ENCODE data around the gene ZNF608.

ZNF608 gene

GRCh38 chr5:124716169-124716568, 30.3 kb downstream of the ZNF608 start:
- no peak for DNase-seq (ENCODE audit: low read depth)

DNA sequence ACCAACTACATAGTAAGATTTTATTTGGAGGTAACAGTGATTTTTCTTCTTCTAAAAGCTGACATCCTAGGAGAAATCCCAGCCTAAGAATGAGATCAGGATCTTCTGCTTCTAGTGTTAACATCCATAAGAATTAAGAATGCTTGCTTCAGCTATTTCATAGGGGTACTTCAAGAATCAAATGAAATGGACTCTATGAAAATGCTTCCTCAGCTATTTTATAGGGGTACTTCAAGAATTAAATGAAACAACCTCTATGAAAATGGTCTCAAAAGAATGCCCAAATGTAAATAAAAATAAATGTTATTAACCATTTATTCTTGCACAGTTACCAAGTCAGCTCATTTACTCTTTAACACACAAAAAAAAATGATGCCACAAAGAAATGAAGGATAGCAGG, 31.5 kb downstream of the ZNF608 start:
- no peak for DNase-seq (ENCODE audit: low read depth)

DNA sequence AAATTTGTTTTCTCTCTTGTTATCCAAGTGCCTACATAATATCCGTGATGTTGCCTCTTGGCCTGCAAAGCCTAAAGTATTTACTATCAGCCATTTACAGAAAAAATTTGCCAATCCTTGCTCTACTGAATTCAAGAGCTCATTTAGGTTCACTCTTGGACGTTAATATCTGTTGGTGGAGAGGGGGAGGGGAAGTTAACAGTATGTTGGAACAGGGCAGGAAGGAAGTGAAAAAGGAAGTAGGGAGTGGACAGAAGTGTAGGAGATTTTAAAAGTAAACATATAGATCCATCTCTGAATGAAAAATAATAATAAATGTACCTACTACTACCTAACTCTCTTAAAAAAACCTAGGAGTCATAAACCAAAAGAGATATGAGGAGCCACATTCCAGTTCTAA, 32.8 kb downstream of the ZNF608 start:
- DNase-seq (ENCODE audit: low read depth), result no peak

GRCh38 chr5:124712731-124713305, 33.6 kb downstream of the ZNF608 start:
- no peak for DNase-seq (ENCODE audit: low read depth)

- DNase-seq (ENCODE audit: low read depth), result no peak
These were observed 38.4 kb downstream of the ZNF608 start for GRCh38 chr5:124708086-124708485.

DNA sequence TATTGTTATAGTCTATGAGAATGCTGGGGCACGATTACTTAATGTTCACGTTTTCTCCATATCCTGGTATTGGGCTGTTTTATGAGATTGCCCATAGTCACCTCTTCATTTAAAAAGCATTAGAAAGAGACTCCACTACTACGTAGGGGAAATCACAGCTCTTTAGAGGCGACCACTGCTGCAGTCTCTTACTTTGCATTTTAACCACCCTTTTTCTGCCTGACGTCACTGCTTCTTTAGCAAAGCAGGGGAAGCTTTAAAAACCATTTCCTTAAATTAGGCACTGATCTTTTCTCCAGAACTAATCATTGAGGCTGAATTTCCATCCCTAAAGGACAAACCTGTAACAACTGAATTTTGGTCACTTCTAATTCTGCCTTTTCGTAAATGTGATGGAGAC, 38.9 kb downstream of the ZNF608 start:
- DNase-seq (ENCODE audit: low read depth), result no peak

DNA sequence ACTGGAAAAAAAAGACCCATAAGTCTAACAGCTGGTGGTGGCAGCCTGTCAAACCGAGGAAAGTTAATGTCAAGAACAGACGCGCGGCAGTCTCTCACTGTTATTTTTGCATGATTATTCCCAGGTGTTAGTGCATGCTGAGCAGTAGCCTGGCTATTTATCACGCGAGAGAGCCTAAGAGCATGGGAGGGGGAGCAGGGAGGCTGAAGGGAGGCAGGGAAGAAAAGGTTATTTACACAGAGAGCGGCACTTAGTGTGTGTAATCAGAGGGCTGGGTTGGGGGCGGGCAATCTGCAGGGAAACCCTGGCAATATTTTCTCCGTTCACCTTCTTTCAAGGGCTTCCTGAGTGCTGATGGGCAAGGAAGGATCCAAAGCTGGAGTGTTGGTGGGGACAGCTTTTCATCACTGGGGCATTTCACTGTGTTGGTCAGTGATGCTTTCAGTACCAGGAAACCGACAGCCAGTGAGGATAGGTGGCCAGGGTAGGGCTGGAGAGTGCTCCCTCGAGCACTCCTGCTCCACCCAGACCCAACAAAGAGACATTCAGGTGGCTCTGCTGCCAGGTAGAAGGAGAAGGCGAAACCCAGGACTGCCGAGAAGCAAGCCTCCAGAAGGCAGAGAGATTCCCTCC, 39.6 kb downstream of the ZNF608 start:
- DNase-seq (ENCODE audit: low read depth), result peak; percentile 3

- DNase-seq (ENCODE audit: low read depth), result no peak
These were observed 40.4 kb downstream of the ZNF608 start for GRCh38 chr5:124706051-124706450.

- DNase-seq (ENCODE audit: low read depth), result no peak
These were observed 40.9 kb downstream of the ZNF608 start for GRCh38 chr5:124705577-124705976.

DNA sequence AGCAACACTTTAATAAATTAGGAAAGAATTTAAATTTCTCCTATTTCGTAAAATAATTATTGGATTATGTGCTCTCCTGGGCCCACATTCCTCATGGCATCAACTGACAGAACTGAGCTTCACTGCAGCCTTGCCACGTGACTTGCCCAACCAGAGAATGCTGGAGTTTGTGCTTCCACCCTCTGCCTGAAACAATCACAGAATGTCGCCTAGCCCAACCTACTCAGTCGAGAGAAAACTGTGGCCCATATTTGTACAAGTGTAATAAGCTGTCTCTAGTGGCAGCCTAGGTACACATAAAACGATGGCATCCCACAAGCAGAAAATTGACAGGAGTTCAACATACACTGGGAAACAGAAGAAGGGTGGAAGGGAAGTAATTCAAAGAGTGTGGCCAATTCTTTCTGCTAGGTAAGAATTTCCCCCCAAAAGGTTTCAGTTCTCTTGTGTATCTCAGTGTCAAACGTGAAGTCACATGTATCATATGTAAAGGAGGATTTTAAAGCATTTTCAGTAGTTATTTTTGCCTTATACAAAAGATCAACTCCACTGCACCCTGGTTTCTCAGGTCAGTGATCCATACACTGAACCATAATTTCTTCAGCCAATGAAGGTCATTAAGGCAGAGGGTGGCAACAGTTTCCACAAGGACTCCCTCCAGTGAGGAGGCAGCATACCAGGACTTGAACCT, 41.7 kb downstream of the ZNF608 start:
- no peak for DNase-seq (ENCODE audit: low read depth)

DNA sequence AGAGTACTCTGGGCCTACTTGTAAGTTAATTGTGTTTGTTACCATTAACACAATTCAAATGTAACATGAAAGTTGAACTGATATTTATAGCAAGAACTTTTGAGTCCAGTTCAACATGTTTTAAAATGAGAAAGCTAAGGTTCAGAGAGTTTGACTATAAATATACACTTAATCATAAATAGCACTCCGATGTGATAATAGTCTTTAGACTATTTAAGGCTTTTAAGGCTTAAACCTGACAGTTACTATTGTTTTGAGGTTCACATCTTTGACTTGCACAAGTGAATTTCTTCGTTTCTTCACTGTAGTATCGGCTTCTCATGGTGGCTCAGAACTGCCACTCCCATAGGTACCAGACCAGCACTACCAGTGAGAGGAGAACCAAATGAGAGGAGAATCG, 42.4 kb downstream of the ZNF608 start:
- DNase-seq (ENCODE audit: low read depth), result no peak

- no peak for DNase-seq (ENCODE audit: low read depth)
These were observed 43.9 kb downstream of the ZNF608 start for GRCh38 chr5:124702525-124702924.

DNA sequence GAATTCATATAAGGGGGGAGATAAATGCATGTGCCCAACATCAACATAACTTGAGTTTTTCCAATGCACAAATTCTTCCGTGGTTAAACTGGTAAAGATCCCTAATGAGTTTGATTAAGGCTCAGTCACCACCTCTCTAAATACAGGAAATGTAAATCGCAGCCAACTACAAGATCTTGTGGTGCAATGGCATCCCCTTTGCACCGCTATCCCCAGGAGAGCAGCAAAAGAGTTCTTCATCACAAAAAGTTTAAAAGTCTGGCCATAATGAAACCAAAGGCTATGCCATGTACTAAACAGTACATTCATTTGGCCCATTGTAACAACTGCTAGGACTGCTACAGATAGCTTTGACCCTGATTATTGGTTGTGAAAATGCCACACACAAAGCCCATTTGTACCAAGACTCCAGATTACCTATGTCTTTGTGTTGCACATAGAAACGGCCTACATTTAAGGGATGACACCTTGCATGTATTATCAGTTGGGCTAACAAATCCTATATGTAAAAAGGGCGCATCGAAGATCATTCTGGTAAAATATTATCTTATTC, 44.5 kb downstream of the ZNF608 start:
- no peak for DNase-seq (ENCODE audit: low read depth)

DNA sequence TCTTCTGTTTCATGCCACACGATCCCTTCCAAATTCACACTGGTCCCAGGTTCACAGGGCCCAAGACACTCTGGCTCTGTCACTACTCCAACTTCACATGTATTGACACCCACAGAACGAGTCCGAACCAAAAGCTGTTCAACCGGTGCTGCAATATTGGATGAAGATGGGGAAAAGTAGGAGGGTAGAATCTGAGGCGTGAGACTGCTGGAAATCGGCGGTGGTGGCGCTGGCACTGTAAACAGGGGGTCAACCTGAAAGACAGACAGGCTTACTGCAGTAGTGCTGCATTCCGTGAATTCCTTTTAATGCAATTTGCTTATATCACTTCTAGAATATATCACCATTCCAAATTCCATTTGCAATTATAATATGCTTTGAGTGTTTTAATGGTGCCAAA, 45.4 kb downstream of the ZNF608 start:
- no peak for DNase-seq (ENCODE audit: low read depth)

DNA sequence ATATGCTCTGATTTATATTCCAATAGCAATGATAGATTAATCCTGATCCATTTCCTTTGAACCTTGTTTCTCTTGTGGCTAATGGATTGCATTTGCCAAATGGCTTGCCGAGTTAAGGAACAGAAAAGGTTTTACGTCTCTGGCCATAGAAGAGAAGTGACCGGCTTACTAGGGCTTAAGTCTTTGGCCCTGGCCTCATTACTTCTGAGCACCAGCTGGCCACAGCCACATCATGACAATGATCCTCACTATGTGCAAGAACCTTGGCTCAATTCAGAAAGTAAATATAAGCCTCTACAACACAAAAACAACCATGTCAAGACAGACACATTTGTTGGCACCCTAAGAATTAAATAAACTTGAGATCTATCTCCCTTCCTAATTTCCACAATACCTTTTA, 46.1 kb downstream of the ZNF608 start:
- no peak for DNase-seq (ENCODE audit: low read depth)

DNA sequence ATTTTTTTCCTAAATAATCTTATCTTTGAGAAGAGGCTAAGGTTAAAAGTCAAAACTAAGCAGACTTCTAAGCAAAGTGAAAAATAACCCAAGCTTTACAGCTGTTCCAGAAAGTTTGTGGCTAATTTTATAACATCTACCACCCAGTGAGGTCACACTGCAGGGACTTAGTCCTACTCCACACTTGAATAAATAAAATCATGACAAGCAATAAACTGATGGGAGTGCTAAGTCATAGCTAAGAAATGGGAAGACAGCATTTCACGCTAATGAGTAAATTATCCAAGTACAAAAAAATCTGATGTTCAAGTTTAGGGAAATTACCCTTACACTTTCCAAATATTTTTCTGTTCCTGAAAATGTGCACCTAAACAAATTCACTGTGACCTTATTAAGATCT, 47.7 kb downstream of the ZNF608 start:
- peak; percentile 66 for DNase-seq (ENCODE audit: low read depth)

- peak; percentile 41 for DNase-seq (ENCODE audit: low read depth)
These were observed 48.4 kb downstream of the ZNF608 start for GRCh38 chr5:124697933-124698591.

- DNase-seq (ENCODE audit: low read depth), result no peak
These were observed 48.9 kb downstream of the ZNF608 start for GRCh38 chr5:124697501-124697900.

- DNase-seq (ENCODE audit: low read depth), result no peak
These were observed 49.5 kb downstream of the ZNF608 start for GRCh38 chr5:124696898-124697297.
